Transverse colon (tissue), 4 donors: Measurements from ENCODE around the gene CERT1. TPM values are rescaled to one million over a fixed set of nuclear protein-coding genes. Genes with fewer than 3 reads are reported as not detected.
A peak's percentile ranks its signal among the peaks of the same experiment; 100 is the strongest.

Experiments used
- DNase-seq: peaks from one replicate; pipeline ENCODE4 v3.0.0-alpha.2; 2019
- H3K27ac ChIP-seq, 4 donors: fragments of 200-600 bp; sonication (generic); 2 replicates each; pipeline ENCODE4 v1.5.1; 2016 to 2018; ENCODE audit warnings: inconsistent platforms in 4 of 4
- H3K27me3 ChIP-seq: fragments of 200-600 bp; sonication (generic); 2 replicates; pipeline ENCODE4 v1.5.1; 2017; ENCODE audit warnings: inconsistent platforms
- H3K36me3 ChIP-seq, 4 donors: fragments of 200-600 bp; sonication (generic); 2 replicates each; pipeline ENCODE4 v1.5.1; 2017 to 2019; ENCODE audit warnings: inconsistent platforms in 4 of 4
- H3K4me1 ChIP-seq, 4 donors: fragments of 200-600 bp; sonication (generic); 2 replicates each; pipeline ENCODE4 v1.5.1; 2017 to 2020; ENCODE audit warnings: inconsistent platforms in 4 of 4
- H3K4me3 ChIP-seq, 4 donors: fragments of 200-600 bp; sonication (generic); 1 replicate in 1 of 4; 2 replicates in 3 of 4; pipeline versions ENCODE4 v1.5.1 to v1.6.1; 2017 to 2019; ENCODE audit warnings: inconsistent platforms in 4 of 4
- H3K9me3 ChIP-seq, 2 donors: fragments of 200-600 bp; sonication (generic); 2 replicates each; pipeline ENCODE4 v1.5.1; 2017 to 2019; ENCODE audit warnings: inconsistent platforms in 2 of 2
- EP300 ChIP-seq: sonication (generic); formaldehyde crosslinking; IDR thresholded peaks from one replicate; pipeline ENCODE4 v1.6.1; 2017; ENCODE audit warnings: antibody characterized with exemption, low read depth
- POLR2A ChIP-seq: fragments of 450-650 bp; IDR thresholded peaks from one replicate; pipeline ENCODE4 v1.6.1; 2016; ENCODE audit warnings: antibody characterized with exemption, mild to moderate bottlenecking, moderate library complexity
- POLR2AphosphoS5 ChIP-seq, 3 donors: sonication (generic); formaldehyde crosslinking; IDR thresholded peaks; one replicate each; pipeline ENCODE4 v1.6.1; 2016; ENCODE audit warnings: antibody characterized with exemption in 3 of 3
- WGBS, 2 donors: methylation state at CpG; one replicate each; pipeline ENCODE4 v1.1.5; 2018; ENCODE audit warnings: low coverage in 1 of 2; 5-methylcytosine and 5-hydroxymethylcytosine counted together
- in situ Hi-C, 4 donors: fragments of 200-750 bp; cut with MboI; loops; one replicate each; pipeline versions ENCODE4 v1.15.0 to v1.15.1; 2017; ENCODE audit warnings: low sequenced_read_pairs in 3 of 4, low pct_ligation_motif_present in 1 of 4, low pct_unique_long_range_greater_than_20kb in 1 of 4
- intact Hi-C: fragments of 100-400 bp; cut with DNase I; formaldehyde crosslinking; loops from one replicate; pipeline ENCODE4 v1.15.1; 2023; ENCODE audit warnings: low total_unique reads
- total RNA-seq, 4 donors: library from RNA; depleted of rRNA; stranded (reverse); fragments of >200 nt; gene quantifications; one replicate each; pipeline ENCODE4 v1.1.0, GENCODE V29; 2016
- TF ChIP-seq, protein P1 (sequence below), 5 experiments: fragments of 200-600 bp in 3 of 5; fragments of 450-650 bp in 2 of 5; sonication (generic) in 3 of 5; IDR thresholded peaks; 1 replicate in 2 of 5; 2 replicates in 3 of 5; pipeline ENCODE4 v1.5.1; 2016 to 2017; ENCODE audit warnings: antibody characterized with exemption in 5 of 5, inconsistent platforms in 3 of 5, mild to moderate bottlenecking in 2 of 5, moderate library complexity in 1 of 5

CERT1 gene
- total RNA-seq, 4 donors from 2014 or later, result 33.2 to 59.5 (median 39.4) TPM

GRCh38 chr5:75365740-75366139 lies 145.7 kb downstream of the CERT1 start:
- Histone ChIP-seq H3K27ac (no peak overlapping the region), H3K36me3 (peaks cover 0 to 7% (median 0%) of the 10 kb centered on the region in 4 donors), H3K4me1 (peaks cover 0 to 8% (median 0%) of the 10 kb centered on the region in 4 donors), H3K4me3 (no peak overlapping the region), H3K9me3 (no peaks in the 10 kb centered on the region), H3K27me3 (no peaks in the 10 kb centered on the region)
- 17 to 65% methylated on average over 1 of the region's 1 CpG for WGBS, 2 donors
- DNase-seq, result no peak
- in situ Hi-C loops, result no loop called here
- intact Hi-C loops, result no loop called here
- TF ChIP-seq EP300, result no peak
- no peak for TF ChIP-seq POLR2AphosphoS5 (IDR thresholded peaks at IDR 0.05)
- no peak for TF ChIP-seq POLR2A
- TF ChIP-seq, protein P1, sequence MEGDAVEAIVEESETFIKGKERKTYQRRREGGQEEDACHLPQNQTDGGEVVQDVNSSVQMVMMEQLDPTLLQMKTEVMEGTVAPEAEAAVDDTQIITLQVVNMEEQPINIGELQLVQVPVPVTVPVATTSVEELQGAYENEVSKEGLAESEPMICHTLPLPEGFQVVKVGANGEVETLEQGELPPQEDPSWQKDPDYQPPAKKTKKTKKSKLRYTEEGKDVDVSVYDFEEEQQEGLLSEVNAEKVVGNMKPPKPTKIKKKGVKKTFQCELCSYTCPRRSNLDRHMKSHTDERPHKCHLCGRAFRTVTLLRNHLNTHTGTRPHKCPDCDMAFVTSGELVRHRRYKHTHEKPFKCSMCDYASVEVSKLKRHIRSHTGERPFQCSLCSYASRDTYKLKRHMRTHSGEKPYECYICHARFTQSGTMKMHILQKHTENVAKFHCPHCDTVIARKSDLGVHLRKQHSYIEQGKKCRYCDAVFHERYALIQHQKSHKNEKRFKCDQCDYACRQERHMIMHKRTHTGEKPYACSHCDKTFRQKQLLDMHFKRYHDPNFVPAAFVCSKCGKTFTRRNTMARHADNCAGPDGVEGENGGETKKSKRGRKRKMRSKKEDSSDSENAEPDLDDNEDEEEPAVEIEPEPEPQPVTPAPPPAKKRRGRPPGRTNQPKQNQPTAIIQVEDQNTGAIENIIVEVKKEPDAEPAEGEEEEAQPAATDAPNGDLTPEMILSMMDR (IDR thresholded peaks at IDR 0.05), result no peak

DNA sequence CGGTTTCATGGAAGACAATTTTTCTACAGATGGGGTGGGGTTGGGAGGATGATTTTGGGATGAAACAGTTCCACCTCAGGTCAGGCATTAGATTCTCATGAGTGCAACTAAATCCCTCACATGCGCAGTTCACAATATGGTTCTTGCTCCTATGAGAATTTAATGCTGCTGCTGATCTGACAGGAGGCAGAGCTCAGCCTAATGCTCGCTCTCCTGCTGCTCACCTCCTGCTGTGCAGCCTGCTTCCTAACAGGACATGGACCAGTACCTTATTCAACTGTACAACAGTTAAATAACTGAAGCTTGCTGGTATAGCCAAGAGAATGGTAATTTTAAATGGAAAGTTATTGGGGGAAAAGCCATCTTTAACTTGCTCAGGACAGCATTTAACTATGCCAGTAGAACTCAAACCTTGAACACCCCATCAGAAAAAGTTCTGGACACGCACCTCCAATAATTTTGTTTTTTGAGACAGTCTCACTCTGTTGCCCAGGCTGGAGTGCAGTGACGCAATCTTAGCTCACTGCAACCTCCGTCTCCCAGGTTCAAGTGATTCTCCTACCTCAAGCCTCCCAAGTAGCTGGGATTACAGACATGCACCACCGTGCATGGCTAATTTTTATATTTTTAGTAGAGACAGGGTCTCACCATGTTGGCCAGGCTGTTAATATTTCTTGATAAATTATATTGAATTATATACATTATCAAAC lies 146.7 kb downstream of the CERT1 start:
- Histone ChIP-seq H3K4me3 (no peak overlapping the region), H3K27ac (no peak overlapping the region), H3K4me1 (peaks cover 0 to 8% (median 0%) of the 10 kb centered on the region in 4 donors), H3K27me3 (no peaks in the 10 kb centered on the region), H3K9me3 (no peaks in the 10 kb centered on the region), H3K36me3 (peaks cover 0 to 17% (median 4%) of the 10 kb centered on the region in 4 donors)
- 87 to 94% methylated on average over 5 to 7 of the region's 7 CpGs for WGBS, 2 donors
- TF ChIP-seq, protein P1 (IDR thresholded peaks at IDR 0.05), result no peak
- TF ChIP-seq EP300, result no peak
- TF ChIP-seq POLR2A, result no peak
- TF ChIP-seq POLR2AphosphoS5 (IDR thresholded peaks at IDR 0.05), result no peak
- intact Hi-C loops (no loop called here), in situ Hi-C loops (no loop called here)
- DNase-seq, result no peak

GRCh38 chr5:75363726-75364495 lies 147.5 kb downstream of the CERT1 start:
- TF ChIP-seq, protein P1 (IDR thresholded peaks at IDR 0.05), result no peak
- TF ChIP-seq POLR2A, result peak; percentile 23
- TF ChIP-seq EP300, result no peak
- peak in 1 of 3 donors; percentile 30 for TF ChIP-seq POLR2AphosphoS5 (IDR thresholded peaks at IDR 0.05)
- peak overlapping the region in 2 of 4 donors; percentile 31 to 36 for H3K27ac ChIP-seq
- peaks cover 0 to 8% (median 0%) of the 10 kb centered on the region in 4 donors for H3K4me1 ChIP-seq
- peak; percentile 70 for DNase-seq
- intact Hi-C loops (no loop called here), in situ Hi-C loops (no loop called here)
- no peak overlapping the region for H3K4me3 ChIP-seq
- H3K27me3 ChIP-seq, result no peaks in the 10 kb centered on the region
- peaks cover 0 to 25% (median 8%) of the 10 kb centered on the region in 4 donors for H3K36me3 ChIP-seq
- no peaks in the 10 kb centered on the region for H3K9me3 ChIP-seq
- WGBS, 2 donors, result 55 to 80% methylated on average over 1 to 8 of the region's 8 CpGs

- Histone ChIP-seq H3K27ac (peak overlapping the region in 2 of 4 donors; percentile 31 to 36), H3K4me3 (no peak overlapping the region), H3K36me3 (peaks cover 0 to 33% (median 10%) of the 10 kb centered on the region in 4 donors), H3K9me3 (no peaks in the 10 kb centered on the region), H3K4me1 (peaks cover 0 to 8% (median 0%) of the 10 kb centered on the region in 4 donors), H3K27me3 (no peaks in the 10 kb centered on the region)
- in situ Hi-C loops, result no loop called here
- peak; percentile 32 for DNase-seq
- WGBS, 2 donors, result 37 to 55% methylated on average over 2 to 5 of the region's 5 CpGs
- TF ChIP-seq EP300 (no peak), POLR2AphosphoS5 (IDR thresholded peaks at IDR 0.05) (no peak), POLR2A (no peak)
- TF ChIP-seq, protein P1 (IDR thresholded peaks at IDR 0.05), result no peak
- intact Hi-C loops, result no loop called here
Observed at GRCh38 chr5:75363111-75363510, 148.3 kb downstream of the CERT1 start.
